HepG2 (cell line): ENCODE measurements around the gene GATM. TPM values are rescaled to one million over a fixed set of nuclear protein-coding genes. Genes with fewer than 3 reads are reported as not detected.

Source experiments
- CBX5 ChIP-seq: sonication (generic); formaldehyde crosslinking; IDR thresholded peaks from 2 replicates; pipeline ENCODE4 v1.4.0; 2020; ENCODE audit warnings: missing genetic modification reagents, borderline replicate concordance
- CHD4 ChIP-seq: fragments of 200-600 bp; sonication (generic); IDR thresholded peaks from 2 replicates; pipeline ENCODE4 v1.7.0; 2017; ENCODE audit warnings: mild to moderate bottlenecking, low read length, borderline replicate concordance
- DMAP1 ChIP-seq: IDR thresholded peaks from 2 replicates; pipeline ENCODE4 v1.6.1; 2016
- GPBP1L1 ChIP-seq: sonication (generic); formaldehyde crosslinking; IDR thresholded peaks from 2 replicates; pipeline ENCODE4 v1.5.0; 2020; ENCODE audit warnings: mild to moderate bottlenecking, missing genetic modification reagents
- HNRNPK ChIP-seq: fragments of 200-400 bp; formaldehyde crosslinking; IDR thresholded peaks from 2 replicates; pipeline ENCODE4 v1.6.1; 2018; ENCODE audit warnings: low read length, low read depth, moderate library complexity, mild to moderate bottlenecking; ENCODE audit not compliant: poor library complexity, severe bottlenecking
- HOXA9 ChIP-seq: sonication (generic); formaldehyde crosslinking; IDR thresholded peaks from 2 replicates; pipeline ENCODE4 v1.8.1; 2022; ENCODE audit warnings: missing genetic modification reagents, mild to moderate bottlenecking, moderate library complexity, borderline replicate concordance
- IKZF4 ChIP-seq: sonication (generic); formaldehyde crosslinking; IDR thresholded peaks from 2 replicates; pipeline ENCODE4 v1.5.1; 2020; ENCODE audit warnings: borderline replicate concordance, mild to moderate bottlenecking, low read depth, missing genetic modification reagents; ENCODE audit errors: not compliant biosample characterization
- KMT2A ChIP-seq: sonication (generic); formaldehyde crosslinking; IDR thresholded peaks from 2 replicates; pipeline ENCODE4 v1.4.0; 2020; ENCODE audit warnings: missing genetic modification reagents
- RXRA ChIP-seq: sonication (generic); formaldehyde crosslinking; IDR thresholded peaks from 2 replicates; pipeline ENCODE4 v1.5.1; 2020; ENCODE audit warnings: missing genetic modification reagents
- SSRP1 ChIP-seq: IDR thresholded peaks from 2 replicates; pipeline ENCODE4 v1.6.1; 2016; ENCODE audit warnings: control low read depth
- STAT6 ChIP-seq: sonication (generic); formaldehyde crosslinking; IDR thresholded peaks from 2 replicates; pipeline ENCODE4 v1.4.0; 2020; ENCODE audit warnings: missing genetic modification reagents, mild to moderate bottlenecking, borderline replicate concordance
- ZNF512B ChIP-seq: sonication (generic); formaldehyde crosslinking; IDR thresholded peaks from 2 replicates; pipeline ENCODE4 v1.5.1; 2020; ENCODE audit warnings: missing genetic modification reagents, mild to moderate bottlenecking, borderline replicate concordance
- ZNF646 ChIP-seq: sonication (generic); formaldehyde crosslinking; IDR thresholded peaks from 2 replicates; pipeline ENCODE4 v1.9.0; 2021; ENCODE audit warnings: mild to moderate bottlenecking, missing genetic modification reagents
- ZSCAN9 ChIP-seq: IDR thresholded peaks from 2 replicates; pipeline ENCODE4 v1.6.1; 2016; ENCODE audit warnings: borderline replicate concordance
- polyA plus RNA-seq, 8 experiments: library from polyadenylated mRNA; depleted of rRNA in 3 of 8; stranded (reverse) in 7 of 8; unstranded in 1 of 8; fragments of >200 nt; fragmentation: Illumina TruSeq in 4 of 8; extraction: Trizol in 4 of 8; gene quantifications; 2 replicates each; pipeline versions ENCODE4 v1.2.1 to v1.2.3, GENCODE V29; 2011 to 2016; ENCODE audit warnings: low read depth in 4 of 8, missing spikeins in 1 of 8, mixed read lengths in 1 of 8; ENCODE audit not compliant: insufficient read depth in 1 of 8
- total RNA-seq, 5 experiments: library from RNA; depleted of rRNA; stranded (reverse); fragments of >200 nt; fragmentation: Illumina TruSeq; extraction: Trizol; gene quantifications; 2 replicates each; pipeline ENCODE4 v1.2.3, GENCODE V29; 2016; ENCODE audit warnings: low read depth in 1 of 5

Gene GATM
- total and polyA plus RNA-seq, 2 of the 13 experiments (the other 11 are each of a cell fraction or from before 2014, with no cell fraction given) = 2.1 to 16.8 TPM

GRCh38 chr15:45402955-45403877, 24.9 kb upstream of the GATM start (continued):
- TF ChIP-seq SSRP1 (CRISPR knock-in tag) = no peak
- TF ChIP-seq GPBP1L1 (CRISPR knock-in tag) = no peak
- no peak for TF ChIP-seq ZNF512B (CRISPR knock-in tag)
- peak; percentile 74; the same call in 1 of the 2 replicates for TF ChIP-seq KMT2A (CRISPR knock-in tag)
- no peak for TF ChIP-seq RXRA (CRISPR knock-in tag)
- TF ChIP-seq CBX5 (CRISPR knock-in tag) = no peak
- peak; percentile 32; the same call in 1 of the 2 replicates for TF ChIP-seq HOXA9 (CRISPR knock-in tag)
- TF ChIP-seq ZSCAN9 (CRISPR knock-in tag) = no peak
- TF ChIP-seq STAT6 (CRISPR knock-in tag) = peak; percentile 6; the same call in 1 of the 2 replicates
- no peak for TF ChIP-seq CHD4
- TF ChIP-seq IKZF4 (CRISPR knock-in tag) = peak; percentile 35
- TF ChIP-seq DMAP1 = no peak
- no peak for TF ChIP-seq ZNF646 (CRISPR knock-in tag)
- no peak for TF ChIP-seq HNRNPK
